Neuron (in vitro differentiated cells): ENCODE measurements around the gene EXOC3.

Experiments
- H2AFZ ChIP-seq: one replicate; pipeline ENCODE4 v1.6.1; 2013; ENCODE audit warnings: low read depth, mild to moderate bottlenecking, inconsistent platforms, low read length, moderate library complexity
- H3K27me3 ChIP-seq: one replicate; pipeline ENCODE4 v1.6.1; 2013; ENCODE audit warnings: low read length; ENCODE audit not compliant: insufficient read depth
- H3K36me3 ChIP-seq: one replicate; pipeline ENCODE4 v1.6.1; 2013; ENCODE audit warnings: low read length; ENCODE audit not compliant: insufficient read depth
- H3K4me1 ChIP-seq: one replicate; pipeline ENCODE4 v1.6.1; 2013; ENCODE audit warnings: low read length; ENCODE audit not compliant: insufficient read depth
- H3K4me3 ChIP-seq: 2 replicates; pipeline ENCODE4 v1.5.1; 2013; ENCODE audit warnings: mild to moderate bottlenecking, low read length, moderate library complexity
- H3K9me3 ChIP-seq: one replicate; pipeline ENCODE4 v1.6.1; 2013; ENCODE audit warnings: low read length

EXOC3 gene

DNA sequence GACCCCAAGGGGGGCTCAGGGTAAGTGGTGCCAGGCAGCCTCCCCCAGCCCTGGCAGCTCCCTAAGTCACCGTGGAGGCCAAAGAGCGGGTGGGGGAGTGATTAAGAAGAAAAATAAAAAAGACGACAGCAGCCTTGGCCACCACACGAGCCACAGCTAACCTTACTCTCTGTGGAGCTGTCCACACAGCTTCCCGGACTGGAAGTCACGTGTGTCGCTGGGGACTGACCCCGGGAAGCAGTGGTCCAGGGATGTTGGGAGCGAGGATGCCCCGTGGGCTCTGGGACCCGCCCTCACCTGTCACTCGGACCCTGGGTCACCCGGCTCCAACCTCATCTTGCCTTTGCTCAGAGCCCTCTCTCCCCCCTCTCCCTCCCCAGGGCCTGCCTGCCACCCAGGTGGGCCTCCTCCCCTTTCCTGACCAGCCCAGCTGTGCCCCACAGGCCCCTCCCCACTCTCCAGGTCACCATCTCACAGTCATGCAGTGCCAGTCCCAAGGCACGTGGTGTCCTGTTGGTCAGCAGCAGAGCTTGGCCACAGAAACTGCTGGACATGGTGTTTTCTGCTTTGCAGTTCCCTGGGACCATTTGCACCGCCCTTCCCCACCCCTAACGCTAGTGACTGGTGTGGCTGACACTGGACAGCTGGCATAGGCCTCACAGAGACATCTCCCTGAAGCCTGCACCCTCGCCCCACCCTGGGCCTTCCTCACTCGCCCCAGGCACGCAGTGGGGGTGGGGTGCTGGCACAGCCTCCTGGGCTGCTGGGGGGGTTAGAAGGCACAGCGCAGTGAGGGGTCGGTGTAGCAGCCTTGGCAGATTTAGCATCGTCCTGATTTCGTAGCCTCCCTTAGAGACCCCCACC is 9.8 kb upstream of the EXOC3 start:
- H3K27me3 ChIP-seq, result no peaks in the 10 kb centered on the region
- no peaks in the 10 kb centered on the region for H3K36me3 ChIP-seq
- no peak overlapping the region for H2AFZ ChIP-seq
- H3K4me3 ChIP-seq, result no peak overlapping the region
- H3K9me3 ChIP-seq, result peaks cover 5% of the 10 kb centered on the region
- H3K4me1 ChIP-seq, result peaks cover 4% of the 10 kb centered on the region

DNA sequence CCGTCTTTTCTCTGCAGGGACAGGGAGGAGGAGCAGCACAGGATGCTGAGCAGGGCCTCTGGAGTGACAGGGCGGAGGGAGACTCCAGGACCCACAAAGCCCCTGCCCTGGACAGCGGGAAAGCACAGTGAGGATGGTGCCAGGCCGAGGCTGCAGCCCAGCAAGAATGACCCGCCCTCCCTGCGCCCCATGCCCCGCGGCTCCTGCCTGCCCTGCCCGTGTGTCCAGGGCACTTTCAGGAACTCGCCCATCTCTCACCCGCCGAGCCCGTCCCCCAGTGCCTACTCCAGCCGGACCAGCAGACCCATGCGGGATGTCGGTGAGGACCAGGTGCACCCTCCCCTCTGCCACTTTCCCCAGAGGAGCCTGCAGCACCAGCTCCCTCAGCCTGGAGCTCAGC is 9.1 kb upstream of the EXOC3 start:
- H3K4me1 ChIP-seq, result peaks cover 10% of the 10 kb centered on the region
- H3K27me3 ChIP-seq, result no peaks in the 10 kb centered on the region
- H3K36me3 ChIP-seq, result no peaks in the 10 kb centered on the region
- H2AFZ ChIP-seq, result no peak overlapping the region
- no peak overlapping the region for H3K4me3 ChIP-seq
- H3K9me3 ChIP-seq, result peaks cover 1% of the 10 kb centered on the region

DNA sequence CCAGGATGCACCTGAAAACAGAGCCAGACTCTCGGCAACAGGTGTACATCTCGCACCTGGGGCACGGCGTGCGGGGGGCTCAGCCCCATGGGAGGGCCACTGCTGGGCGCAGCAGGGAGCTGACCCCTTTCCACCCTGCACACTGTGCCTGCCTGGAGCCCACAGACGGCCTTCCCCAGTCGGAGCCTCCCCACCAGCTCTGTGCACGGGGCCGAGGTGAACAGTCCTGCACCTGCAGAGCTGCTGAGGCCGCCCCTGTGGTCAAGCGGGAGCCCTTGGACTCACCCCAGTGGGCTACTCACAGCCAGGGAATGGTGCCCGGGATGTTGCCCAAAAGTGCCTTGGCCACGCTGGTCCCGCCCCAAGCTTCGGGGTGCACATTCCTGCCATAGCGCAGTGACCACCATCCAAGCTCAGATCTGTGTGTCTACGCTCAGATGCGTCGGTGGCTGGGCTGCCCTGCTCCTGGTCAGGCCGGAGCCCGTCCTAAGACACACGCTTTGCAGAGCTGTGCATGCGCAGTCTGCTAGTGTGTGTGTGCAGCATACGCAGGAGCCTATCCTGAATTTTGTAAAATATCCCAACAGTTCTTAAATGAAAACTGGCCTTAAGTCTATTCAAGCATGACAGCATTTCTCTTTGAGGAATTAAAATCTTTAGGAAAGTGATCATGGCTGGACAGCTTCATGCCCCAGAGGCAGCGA is 8.4 kb upstream of the EXOC3 start:
- Histone ChIP-seq H3K4me3 (no peak overlapping the region), H3K9me3 (no peaks in the 10 kb centered on the region), H3K4me1 (peaks cover 15% of the 10 kb centered on the region)

DNA sequence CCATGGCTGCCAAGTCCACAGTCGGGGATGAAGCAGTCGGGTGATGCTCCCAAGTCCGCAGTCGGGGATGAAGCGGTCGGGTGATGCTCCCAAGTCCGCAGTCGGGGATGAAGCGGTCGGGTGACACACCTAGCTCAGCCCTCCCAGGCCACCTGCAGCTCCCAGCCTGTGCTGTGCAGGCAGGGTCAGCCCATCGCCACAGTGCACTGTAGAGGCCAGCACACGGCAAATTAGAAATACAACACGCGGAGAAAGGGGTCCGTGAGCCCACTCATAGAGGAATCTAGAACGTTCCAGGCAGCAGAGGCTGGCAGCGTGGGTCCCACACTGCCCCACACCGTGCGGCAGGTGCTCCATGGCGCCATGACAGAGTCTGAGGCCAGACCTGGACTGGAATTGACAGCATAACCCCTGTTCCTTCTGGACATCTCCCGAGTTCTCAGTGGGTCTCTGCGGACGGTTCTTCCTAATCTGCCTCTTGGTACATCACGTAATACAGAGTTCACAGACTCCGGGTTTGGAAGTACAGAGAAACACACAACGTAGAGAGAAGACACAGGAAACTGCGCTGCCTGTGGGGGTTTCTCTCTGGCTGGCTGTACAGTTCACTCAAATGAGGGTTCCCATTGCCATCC is 7.7 kb upstream of the EXOC3 start:
- no peaks in the 10 kb centered on the region for H3K27me3 ChIP-seq
- peaks cover 22% of the 10 kb centered on the region for H3K4me1 ChIP-seq
- no peak overlapping the region for H2AFZ ChIP-seq
- H3K4me3 ChIP-seq, result no peak overlapping the region
- no peaks in the 10 kb centered on the region for H3K9me3 ChIP-seq
- no peaks in the 10 kb centered on the region for H3K36me3 ChIP-seq

More for the DNA sequence above, 8.4 kb upstream of the EXOC3 start:
- Histone ChIP-seq H2AFZ (no peak overlapping the region), H3K27me3 (no peaks in the 10 kb centered on the region), H3K36me3 (no peaks in the 10 kb centered on the region)

DNA sequence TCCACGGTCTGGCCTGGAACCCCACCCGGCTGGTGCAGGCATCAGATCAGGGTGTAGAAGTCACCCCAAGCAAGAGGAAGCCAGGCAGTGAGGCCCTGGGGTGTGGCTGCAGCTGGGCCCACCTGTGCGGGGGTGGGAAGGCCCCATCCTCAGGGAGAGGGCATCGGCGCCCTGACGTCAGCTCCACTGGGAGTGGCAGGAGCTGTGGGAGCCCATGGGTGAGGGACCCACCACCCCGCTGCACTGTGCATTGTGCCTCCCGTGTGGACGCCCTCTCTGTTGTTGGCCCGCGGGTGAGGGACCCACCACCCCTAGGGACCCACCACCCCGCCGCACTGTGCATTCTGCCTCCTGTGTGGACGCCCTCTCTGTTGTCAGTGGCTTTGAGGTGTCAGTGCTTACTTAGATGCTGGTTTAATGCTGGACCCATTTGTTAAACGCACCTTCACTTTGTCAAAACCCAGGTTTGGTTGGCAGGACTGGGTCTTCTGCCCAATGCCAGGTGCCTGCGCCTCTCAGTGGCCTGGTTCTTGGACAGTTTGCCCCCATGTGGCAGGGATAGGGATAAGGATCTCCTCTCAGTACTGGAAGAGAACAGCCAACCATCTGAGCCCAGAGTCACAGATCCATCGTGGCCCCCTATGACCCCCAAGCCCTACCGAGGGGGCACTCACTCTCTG is 6.9 kb upstream of the EXOC3 start:
- no peaks in the 10 kb centered on the region for H3K9me3 ChIP-seq
- H3K4me1 ChIP-seq, result peaks cover 25% of the 10 kb centered on the region
- H3K4me3 ChIP-seq, result no peak overlapping the region
- H3K27me3 ChIP-seq, result no peaks in the 10 kb centered on the region
- no peak overlapping the region for H2AFZ ChIP-seq
- H3K36me3 ChIP-seq, result no peaks in the 10 kb centered on the region

DNA sequence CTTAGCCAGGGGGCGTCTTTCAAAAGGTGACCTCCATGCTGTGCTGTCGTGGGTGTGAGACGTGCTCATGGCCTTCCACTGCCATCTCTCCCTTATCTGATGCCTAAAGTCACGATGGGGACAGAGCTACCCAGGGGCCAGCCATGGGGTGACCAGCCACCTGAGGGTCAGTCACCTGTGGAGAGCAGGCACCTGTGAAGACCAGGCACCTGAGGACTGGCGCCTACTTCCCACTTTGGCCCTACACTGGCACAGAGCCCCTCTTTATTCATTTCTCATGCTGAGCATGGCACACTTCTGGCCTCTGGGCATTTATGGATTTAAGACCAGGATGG is 6.4 kb upstream of the EXOC3 start:
- H3K27me3 ChIP-seq, result no peaks in the 10 kb centered on the region
- no peaks in the 10 kb centered on the region for H3K9me3 ChIP-seq
- H3K4me1 ChIP-seq, result peaks cover 25% of the 10 kb centered on the region
- no peak overlapping the region for H3K4me3 ChIP-seq
- no peak overlapping the region for H2AFZ ChIP-seq
- no peaks in the 10 kb centered on the region for H3K36me3 ChIP-seq

DNA sequence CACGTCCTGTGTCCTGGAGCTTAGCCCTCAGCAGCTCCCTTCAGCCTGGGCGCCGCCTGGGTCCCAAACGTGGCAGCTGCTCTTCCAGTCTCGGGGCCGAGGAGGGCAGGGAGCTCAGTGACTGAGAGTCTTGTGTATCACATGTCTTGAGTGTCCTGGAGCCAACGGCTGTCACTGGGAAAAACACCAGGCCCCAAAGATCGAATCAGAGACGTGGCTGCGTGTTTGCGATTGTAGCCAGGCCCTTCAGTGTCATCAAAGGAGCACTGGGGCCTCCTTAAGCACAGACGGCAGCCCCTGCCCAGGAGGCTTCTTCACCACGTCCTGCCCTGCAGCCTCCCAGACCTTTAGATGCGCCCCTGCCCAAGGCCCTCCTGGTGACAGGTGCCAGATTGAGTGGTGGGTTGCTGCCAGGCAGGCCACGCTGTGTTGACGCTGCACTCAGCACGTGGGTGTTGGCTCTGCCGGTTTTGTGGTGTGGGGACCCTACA is 5.7 kb upstream of the EXOC3 start:
- H3K4me1 ChIP-seq, result peaks cover 31% of the 10 kb centered on the region
- no peaks in the 10 kb centered on the region for H3K36me3 ChIP-seq
- H2AFZ ChIP-seq, result no peak overlapping the region
- no peaks in the 10 kb centered on the region for H3K27me3 ChIP-seq
- no peak overlapping the region for H3K4me3 ChIP-seq
- no peaks in the 10 kb centered on the region for H3K9me3 ChIP-seq

DNA sequence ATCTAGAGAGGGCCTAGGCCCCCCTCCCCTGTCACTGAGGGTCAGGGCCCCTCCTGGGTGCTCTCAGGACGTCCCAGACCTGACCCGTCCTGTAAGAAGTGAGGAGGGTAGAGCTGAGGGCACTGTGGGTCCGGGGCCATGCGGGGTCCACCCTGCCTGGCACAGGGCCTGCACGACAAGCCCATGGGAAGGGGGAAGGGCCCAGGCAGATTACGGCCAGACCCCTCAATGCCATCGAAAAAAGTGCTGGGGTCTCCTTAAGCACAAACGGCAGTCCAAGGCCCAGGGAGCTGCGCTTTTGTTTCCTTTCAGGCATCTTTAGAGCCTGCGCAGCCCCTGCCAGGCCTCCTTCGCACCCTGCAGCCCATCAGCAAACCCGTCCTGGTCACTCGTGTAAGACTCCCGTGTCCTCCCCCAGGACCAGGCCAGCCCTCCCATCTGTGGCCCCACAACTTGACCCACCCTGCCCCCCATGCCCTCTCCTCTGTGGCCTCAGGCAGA is 4.4 kb upstream of the EXOC3 start:
- H2AFZ ChIP-seq, result no peak overlapping the region
- H3K4me3 ChIP-seq, result no peak overlapping the region
- no peaks in the 10 kb centered on the region for H3K9me3 ChIP-seq
- no peaks in the 10 kb centered on the region for H3K36me3 ChIP-seq
- peaks cover 35% of the 10 kb centered on the region for H3K4me1 ChIP-seq
- H3K27me3 ChIP-seq, result no peaks in the 10 kb centered on the region

DNA sequence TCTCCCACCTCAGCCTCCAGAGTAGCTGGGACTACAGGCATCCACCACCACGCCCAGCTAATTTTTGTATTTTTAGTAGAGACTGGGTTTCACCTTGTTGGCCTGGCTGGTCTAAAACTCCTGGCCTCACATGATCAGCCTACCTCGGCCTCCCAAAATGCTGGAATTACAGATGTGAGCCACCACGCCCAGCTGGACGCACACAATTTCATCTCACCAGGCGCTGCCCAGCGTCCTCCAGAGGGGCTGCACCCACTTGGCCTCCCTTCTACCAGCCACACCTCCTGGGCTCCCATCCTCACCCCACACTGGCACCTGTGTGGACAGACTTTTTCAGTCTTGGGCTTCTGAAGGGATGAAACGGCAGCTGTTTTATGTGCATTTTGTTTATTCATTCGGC is 3.8 kb upstream of the EXOC3 start:
- Histone ChIP-seq H2AFZ (no peak overlapping the region), H3K4me1 (peaks cover 41% of the 10 kb centered on the region), H3K9me3 (no peaks in the 10 kb centered on the region), H3K4me3 (no peak overlapping the region), H3K36me3 (no peaks in the 10 kb centered on the region), H3K27me3 (no peaks in the 10 kb centered on the region)

DNA sequence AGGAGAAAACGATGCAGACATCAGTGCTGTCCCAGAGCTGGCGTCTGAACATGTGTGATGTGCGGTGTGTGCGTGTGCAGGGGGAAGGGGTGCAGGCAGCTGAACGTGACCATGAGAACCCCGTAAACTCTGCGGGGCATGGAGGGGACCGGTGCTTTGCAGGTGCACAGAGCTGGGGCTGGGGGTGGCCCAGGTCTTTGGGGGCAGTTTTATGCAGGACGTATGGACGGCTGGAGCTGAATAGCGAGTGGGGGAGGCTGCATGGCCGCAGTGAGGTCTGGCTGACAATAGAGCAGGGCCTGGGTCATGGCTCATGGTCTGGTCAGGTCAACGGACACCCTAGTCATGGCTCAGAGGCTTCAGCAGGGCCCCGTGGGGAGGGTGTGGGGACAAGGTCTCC is 3.3 kb upstream of the EXOC3 start:
- Histone ChIP-seq H3K36me3 (no peaks in the 10 kb centered on the region), H3K4me3 (no peak overlapping the region), H3K27me3 (no peaks in the 10 kb centered on the region), H3K9me3 (no peaks in the 10 kb centered on the region), H3K4me1 (peaks cover 44% of the 10 kb centered on the region), H2AFZ (no peak overlapping the region)

DNA sequence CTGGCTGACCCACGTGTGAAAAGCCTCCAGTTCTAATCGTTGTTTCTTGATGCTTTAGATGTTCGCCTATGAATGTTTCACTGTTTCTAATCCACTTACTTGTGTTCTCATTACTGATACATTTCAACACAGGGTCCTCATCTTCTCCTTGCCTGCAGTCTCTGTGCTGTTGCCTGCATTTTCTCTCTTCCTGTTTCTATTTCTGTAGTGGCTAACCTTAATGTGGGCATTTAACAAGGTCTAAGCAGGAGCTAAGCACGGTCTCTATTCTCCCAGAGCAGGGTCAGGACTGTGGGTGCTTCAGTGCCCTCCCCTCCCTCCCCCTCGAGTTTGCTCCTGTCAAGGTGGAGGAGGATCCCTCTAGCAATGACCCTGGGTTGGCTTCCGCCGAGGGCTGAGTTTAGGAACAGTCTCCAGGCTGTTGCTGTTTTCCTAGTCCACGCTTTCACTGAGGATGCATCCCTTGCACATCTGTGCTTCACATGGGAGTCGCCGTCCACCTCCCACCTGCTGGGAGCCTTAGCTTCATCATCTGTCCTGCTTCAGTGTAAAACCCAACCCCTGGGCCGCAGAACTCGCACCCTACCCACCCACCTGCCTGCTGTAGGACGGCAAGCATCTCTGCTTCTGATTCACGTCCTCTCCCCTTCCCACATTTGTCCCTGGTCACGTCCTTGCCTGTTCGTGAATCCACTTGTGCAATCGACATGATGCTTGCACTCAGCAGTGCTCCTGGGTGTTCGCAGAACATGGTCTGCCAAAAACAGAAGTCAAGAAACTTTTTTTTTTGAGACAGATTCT is 2.4 kb upstream of the EXOC3 start:
- H3K4me1 ChIP-seq, result peaks cover 44% of the 10 kb centered on the region
- H3K27me3 ChIP-seq, result no peaks in the 10 kb centered on the region
- no peak overlapping the region for H3K4me3 ChIP-seq
- H2AFZ ChIP-seq, result no peak overlapping the region
- no peaks in the 10 kb centered on the region for H3K36me3 ChIP-seq
- H3K9me3 ChIP-seq, result no peaks in the 10 kb centered on the region

DNA sequence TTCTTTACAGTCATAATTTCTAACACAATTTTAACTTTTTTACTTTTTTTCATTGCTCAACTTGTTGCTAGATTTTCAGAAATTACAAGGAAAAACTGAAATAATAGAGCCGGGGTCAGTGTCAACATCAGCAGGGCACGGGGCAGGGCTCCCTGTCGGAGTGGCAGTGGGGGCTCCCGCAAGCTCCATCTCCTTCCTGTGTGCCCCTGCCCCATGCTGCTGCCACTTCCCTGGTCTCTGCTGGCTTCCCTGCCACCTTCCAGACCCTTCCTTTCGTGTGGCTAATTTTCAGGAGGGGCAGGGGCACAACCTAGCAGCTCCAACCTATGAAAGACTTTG is 1.0 kb upstream of the EXOC3 start:
- Histone ChIP-seq H3K36me3 (peaks cover 7% of the 10 kb centered on the region), H3K9me3 (no peaks in the 10 kb centered on the region), H3K4me1 (peaks cover 44% of the 10 kb centered on the region), H2AFZ (no peak overlapping the region), H3K4me3 (peak overlapping the region; percentile 93), H3K27me3 (no peaks in the 10 kb centered on the region)
